Aorta (tissue), 5 donors: ENCODE data around the gene HOXA7. TPM values are rescaled to one million over a fixed set of nuclear protein-coding genes. Genes with fewer than 3 reads are reported as not detected.
A peak's percentile ranks its signal among the peaks of the same experiment; 100 is the strongest.

Source experiments
- ATAC-seq: fragments of 200-7000 bp; cut with Tn5 transposase; one replicate; pipeline ENCODE4 v1.9.1; 2022; ENCODE audit warnings: moderate library complexity; ENCODE audit not compliant: low FRiP score
- DNase-seq, 2 donors: peaks; one replicate each; pipeline ENCODE4 v3.0.0-alpha.2; 2020
- H3K27ac ChIP-seq, 2 donors: one replicate each; pipeline ENCODE4 v1.5.1; 2013; ENCODE audit warnings: low read length in 2 of 2, mild to moderate bottlenecking in 2 of 2, moderate library complexity in 2 of 2, control low read depth in 1 of 2, inconsistent platforms in 1 of 2, low read depth in 1 of 2
- H3K27me3 ChIP-seq, 2 donors: one replicate each; pipeline ENCODE4 v1.6.1; 2013; ENCODE audit warnings: control low read depth in 1 of 2, low read length in 1 of 2, mild to moderate bottlenecking in 1 of 2, moderate library complexity in 1 of 2; ENCODE audit not compliant: insufficient read depth in 2 of 2, control insufficient read depth in 1 of 2
- H3K36me3 ChIP-seq, 2 donors: one replicate each; pipeline ENCODE4 v1.6.1; 2013; ENCODE audit warnings: control low read depth in 1 of 2, low read length in 1 of 2, mild to moderate bottlenecking in 1 of 2; ENCODE audit not compliant: insufficient read depth in 2 of 2, control insufficient read depth in 1 of 2
- H3K4me1 ChIP-seq, 2 donors: one replicate each; pipeline ENCODE4 v1.6.1; 2013; ENCODE audit warnings: low read length in 2 of 2, control low read depth in 1 of 2, mild to moderate bottlenecking in 1 of 2, moderate library complexity in 1 of 2; ENCODE audit not compliant: insufficient read depth in 2 of 2, control insufficient read depth in 1 of 2
- H3K4me3 ChIP-seq, 2 donors: one replicate each; pipeline ENCODE4 v1.5.1; 2013; ENCODE audit warnings: low read length in 2 of 2, control low read depth in 1 of 2, mild to moderate bottlenecking in 1 of 2
- H3K9me3 ChIP-seq: one replicate; pipeline ENCODE4 v1.6.1; 2013; ENCODE audit warnings: mild to moderate bottlenecking, low read length; ENCODE audit not compliant: control insufficient read depth
- WGBS, 2 donors: extraction: QIAGEN DNeasy Blood & Tissue Kit; methylation state at CpG; one replicate each; pipeline ENCODE4 v1.1.7; 2013; 5-methylcytosine and 5-hydroxymethylcytosine counted together
- intact Hi-C, 2 donors: fragments of 100-400 bp; cut with DNase I; formaldehyde crosslinking; loops; one replicate each; pipeline versions ENCODE4 v1.14.2 to v1.15.0; 2022
- polyA plus RNA-seq, 2 donors: library from polyadenylated mRNA; stranded (reverse); fragments of 200-250 nt; gene quantifications; one replicate each; pipeline ENCODE4 v1.2.3, GENCODE V29; 2013
- total RNA-seq, 2 donors: library from RNA; stranded (reverse); fragmentation: NEBNext Ultra II Directional; extraction: Animal tissue kit (Norgen Biotek cat#: 25700); gene quantifications; one replicate each; pipeline ENCODE4 v1.2.1, GENCODE V29; 2021
- donor health status: healthy with polysubstance abuse.
- donor health status: Bipolar disorder and iron deficiency.
- donor health status: DM: no; HTN: no; CAD: no.
- donor health status: DM: no; HTN: no; CAD: no.
- donor health status: DM: yes; HTN: yes; CAD: no.

Gene HOXA7
- total and polyA plus RNA-seq, 4 donors = 2.4 to 9.3 (median 4.0) TPM

- intact Hi-C loops = loop anchor here in 1 of 2 donors (5.0 kb wide), 1 partner anchor 34 kb away; the partner anchor contains the start of gene HOXA1
- Histone ChIP-seq H3K27me3 (no peaks in the 10 kb centered on the region), H3K36me3 (no peaks in the 10 kb centered on the region), H3K27ac (no peak overlapping the region), H3K4me1 (no peaks in the 10 kb centered on the region), H3K9me3 (no peaks in the 10 kb centered on the region), H3K4me3 (peak overlapping the region; percentile 16 to 50)
- no peak for DNase-seq
- no peak for ATAC-seq
- WGBS, 2 donors = 42 to 44% methylated on average over 12 of the region's 12 CpGs
These were observed 25.1 kb downstream of the HOXA7 start for GRCh38 chr7:27131390-27131819.

GRCh38 chr7:27130540-27131389 lies 25.7 kb downstream of the HOXA7 start, which contains the start of gene HOXA4:
Gene HOXA4, minus strand, starts transcription at chr7:27130757. Its CDS starts 24 bp downstream, at chr7:27130733.
- DNase-seq (peak; percentile 96 to 98), ATAC-seq (peak; percentile 97)
- no peaks in the 10 kb centered on the region for H3K9me3 ChIP-seq
- H3K27ac ChIP-seq = peak within 1 kb of the TSS; percentile 31 to 68
- H3K27me3 ChIP-seq = no peaks in the 10 kb centered on the region
- intact Hi-C loops = loop anchor here in 1 of 2 donors (5.0 kb wide), 1 partner anchor 33 kb away; the partner anchor contains the start of gene HOXA1
- H3K36me3 ChIP-seq = no peaks in the 10 kb centered on the region
- H3K4me1 ChIP-seq = no peaks in the 10 kb centered on the region
- H3K4me3 ChIP-seq = peak within 1 kb of the TSS; percentile 89 to 90
- 1 to 4% methylated on average over 62 to 67 of the region's 67 CpGs for WGBS, 2 donors

GRCh38 chr7:27129729-27130539 lies 26.5 kb downstream of the HOXA7 start:
- ATAC-seq (peak; percentile 4), DNase-seq (peak; percentile 66 to 84)
- Histone ChIP-seq H3K27ac (peak overlapping the region; percentile 31 to 68), H3K27me3 (no peaks in the 10 kb centered on the region), H3K4me3 (peak overlapping the region; percentile 89 to 90), H3K9me3 (no peaks in the 10 kb centered on the region), H3K36me3 (no peaks in the 10 kb centered on the region), H3K4me1 (no peaks in the 10 kb centered on the region)
- intact Hi-C loops = loop anchor here in 1 of 2 donors (5.0 kb wide), 1 partner anchor 33 kb away; the partner anchor contains the start of gene HOXA1
- WGBS, 2 donors = 9% methylated on average over 41 to 72 of the region's 72 CpGs

GRCh38 chr7:27128776-27129728 lies 27.4 kb downstream of the HOXA7 start:
- intact Hi-C loops = no loop called here
- Histone ChIP-seq H3K9me3 (no peaks in the 10 kb centered on the region), H3K27me3 (no peaks in the 10 kb centered on the region), H3K4me1 (no peaks in the 10 kb centered on the region), H3K27ac (no peak overlapping the region), H3K36me3 (no peaks in the 10 kb centered on the region), H3K4me3 (peak overlapping the region in 1 of 2 donors; percentile 89)
- ATAC-seq (no peak), DNase-seq (peak in 1 of 2 donors; percentile 49)
- 69 to 79% methylated on average over 28 of the region's 28 CpGs for WGBS, 2 donors

- intact Hi-C loops = no loop called here
These were observed 28.4 kb downstream of the HOXA7 start for GRCh38 chr7:27128034-27128433.

GRCh38 chr7:27126596-27127327 lies 29.7 kb downstream of the HOXA7 start:
- no peaks in the 10 kb centered on the region for H3K9me3 ChIP-seq
- H3K36me3 ChIP-seq = no peaks in the 10 kb centered on the region
- WGBS, 2 donors = 67 to 75% methylated on average over 3 of the region's 3 CpGs
- no peaks in the 10 kb centered on the region for H3K27me3 ChIP-seq
- H3K27ac ChIP-seq = no peak overlapping the region
- ATAC-seq (no peak), DNase-seq (no peak)
- intact Hi-C loops = no loop called here
- no peaks in the 10 kb centered on the region for H3K4me1 ChIP-seq
- H3K4me3 ChIP-seq = no peak overlapping the region

More at GRCh38 chr7:27128034-27128433, 28.4 kb downstream of the HOXA7 start:
- Histone ChIP-seq H3K9me3 (no peaks in the 10 kb centered on the region), H3K4me1 (no peaks in the 10 kb centered on the region), H3K4me3 (no peak overlapping the region), H3K36me3 (no peaks in the 10 kb centered on the region), H3K27ac (no peak overlapping the region), H3K27me3 (no peaks in the 10 kb centered on the region)
- DNase-seq (no peak), ATAC-seq (no peak)
- 38 to 49% methylated on average over 2 of the region's 2 CpGs for WGBS, 2 donors

GRCh38 chr7:27125986-27126394 lies 30.5 kb downstream of the HOXA7 start:
- Histone ChIP-seq H3K4me3 (no peak overlapping the region), H3K9me3 (no peaks in the 10 kb centered on the region), H3K27me3 (no peaks in the 10 kb centered on the region), H3K27ac (no peak overlapping the region), H3K36me3 (no peaks in the 10 kb centered on the region), H3K4me1 (no peaks in the 10 kb centered on the region)
- 73 to 81% methylated on average over 5 of the region's 5 CpGs for WGBS, 2 donors
- intact Hi-C loops = no loop called here
- ATAC-seq = no peak
- no peak for DNase-seq
